ENCODE results near the gene ZBTB7A. TPM values are rescaled to one million over a fixed set of nuclear protein-coding genes. Genes with fewer than 3 reads are reported as not detected.

Gene ZBTB7A
- total RNA-seq, 6 experiments from 2014 or later: 19.0 to 38.5 (median 27.7) TPM

DNA sequence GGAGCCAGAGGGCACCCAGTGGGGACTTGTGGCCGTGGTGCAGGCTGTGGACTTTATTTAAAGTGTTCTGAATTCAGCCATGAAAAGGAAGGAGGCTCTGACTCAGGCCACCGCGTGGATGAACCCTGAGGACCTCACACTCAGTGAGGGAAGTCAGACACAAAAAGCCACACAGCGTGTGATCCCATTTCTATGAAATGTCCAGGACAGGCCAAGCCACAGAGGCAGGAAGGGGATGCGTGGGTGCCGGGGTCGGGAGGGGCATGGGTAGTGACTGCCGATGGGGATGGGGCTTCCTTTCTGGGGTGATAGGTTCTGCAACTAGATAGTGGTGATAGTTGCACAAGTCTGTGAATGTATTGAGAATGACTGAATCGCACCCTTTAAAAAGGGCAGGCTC is 8.7 kb upstream of the ZBTB7A start:
- Histone ChIP-seq H3K4me3 (no peak overlapping the region), H3K4me1 (peaks cover 0 to 14% (median 8%) of the 10 kb centered on the region in 4 donors), H3K9me3 (no peaks in the 10 kb centered on the region), H3K36me3 (no peaks in the 10 kb centered on the region), H3K27me3 (no peaks in the 10 kb centered on the region), H3K27ac (peak overlapping the region in 1 of 3 donors; percentile 33)
- DNase-seq (no peak), ATAC-seq (peak in 2 of 4 donors; percentile 49 to 53)
- TF ChIP-seq, protein P1, sequence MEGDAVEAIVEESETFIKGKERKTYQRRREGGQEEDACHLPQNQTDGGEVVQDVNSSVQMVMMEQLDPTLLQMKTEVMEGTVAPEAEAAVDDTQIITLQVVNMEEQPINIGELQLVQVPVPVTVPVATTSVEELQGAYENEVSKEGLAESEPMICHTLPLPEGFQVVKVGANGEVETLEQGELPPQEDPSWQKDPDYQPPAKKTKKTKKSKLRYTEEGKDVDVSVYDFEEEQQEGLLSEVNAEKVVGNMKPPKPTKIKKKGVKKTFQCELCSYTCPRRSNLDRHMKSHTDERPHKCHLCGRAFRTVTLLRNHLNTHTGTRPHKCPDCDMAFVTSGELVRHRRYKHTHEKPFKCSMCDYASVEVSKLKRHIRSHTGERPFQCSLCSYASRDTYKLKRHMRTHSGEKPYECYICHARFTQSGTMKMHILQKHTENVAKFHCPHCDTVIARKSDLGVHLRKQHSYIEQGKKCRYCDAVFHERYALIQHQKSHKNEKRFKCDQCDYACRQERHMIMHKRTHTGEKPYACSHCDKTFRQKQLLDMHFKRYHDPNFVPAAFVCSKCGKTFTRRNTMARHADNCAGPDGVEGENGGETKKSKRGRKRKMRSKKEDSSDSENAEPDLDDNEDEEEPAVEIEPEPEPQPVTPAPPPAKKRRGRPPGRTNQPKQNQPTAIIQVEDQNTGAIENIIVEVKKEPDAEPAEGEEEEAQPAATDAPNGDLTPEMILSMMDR (IDR thresholded peaks at IDR 0.05): no peak
- TF ChIP-seq POLR2A (IDR thresholded peaks at IDR 0.05): no peak
- 37% methylated on average over 6 of the region's 9 CpGs for WGBS (ENCODE audit: insufficient coverage, low coverage, low lambda C conversion rate, missing lambda C conversion rate)
- intact Hi-C loops (cut with DNase I): no loop called here

DNA sequence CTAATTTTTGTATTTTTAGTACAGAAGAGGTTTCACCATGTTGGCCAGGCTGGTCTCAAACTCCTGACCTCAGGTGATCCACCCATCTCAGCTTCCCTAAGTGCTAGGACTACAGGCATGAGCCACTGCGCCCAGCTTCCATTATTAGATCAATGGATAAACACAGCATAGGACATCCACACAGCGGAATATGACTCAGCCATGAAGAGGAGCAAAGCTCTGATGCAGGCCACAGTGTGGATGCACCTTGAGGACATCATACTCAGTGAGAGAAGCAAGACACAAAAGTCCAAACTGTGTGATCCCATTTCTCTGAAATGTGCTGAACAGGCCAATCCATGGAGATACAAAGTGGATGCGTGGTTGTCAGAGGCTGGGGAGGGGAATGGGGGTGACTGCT is 4.9 kb upstream of the ZBTB7A start:
- intact Hi-C loops (cut with DNase I): no loop called here
- Histone ChIP-seq H3K36me3 (no peaks in the 10 kb centered on the region), H3K4me3 (no peak overlapping the region), H3K9me3 (no peaks in the 10 kb centered on the region), H3K27ac (no peak overlapping the region), H3K27me3 (no peaks in the 10 kb centered on the region), H3K4me1 (peaks cover 0 to 6% (median 1%) of the 10 kb centered on the region in 4 donors)
- TF ChIP-seq, protein P1 (IDR thresholded peaks at IDR 0.05): no peak
- TF ChIP-seq POLR2A (IDR thresholded peaks at IDR 0.05): no peak
- DNase-seq (no peak), ATAC-seq (no peak)
- WGBS (ENCODE audit: insufficient coverage, low coverage, low lambda C conversion rate, missing lambda C conversion rate): 96% methylated on average over 3 of the region's 3 CpGs

DNA sequence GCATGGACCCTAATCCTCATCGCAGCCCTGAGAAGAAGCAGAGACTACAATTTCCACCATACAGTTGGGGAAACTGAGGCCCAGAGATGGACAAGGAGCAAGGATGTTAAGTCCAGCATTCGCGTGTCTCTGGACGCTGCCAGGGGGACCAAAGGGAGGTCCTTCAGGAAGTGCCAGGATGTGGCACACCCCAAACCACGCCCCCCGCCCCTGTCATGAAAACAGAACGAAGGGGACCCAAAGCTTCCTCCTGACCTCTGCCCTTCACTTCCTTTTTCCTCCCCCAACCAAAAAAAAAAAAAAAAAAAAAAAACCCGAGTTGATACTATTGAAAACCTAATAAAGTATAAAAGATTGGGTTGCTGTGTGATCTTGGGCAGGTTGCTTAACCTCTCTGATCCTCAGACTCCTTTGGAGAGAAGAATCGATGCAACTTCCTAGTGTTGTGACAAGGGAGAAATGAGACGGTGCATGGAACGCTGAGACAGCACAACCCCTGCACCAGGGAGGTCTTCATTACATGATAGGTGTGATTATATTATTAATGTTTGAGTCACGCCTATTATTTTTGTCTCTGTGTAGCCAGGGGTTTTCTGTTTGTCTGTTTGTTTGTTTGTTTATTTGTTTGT is 2.7 kb upstream of the ZBTB7A start:
- WGBS (ENCODE audit: insufficient coverage, low coverage, low lambda C conversion rate, missing lambda C conversion rate): 53% methylated on average over 5 of the region's 12 CpGs
- no peak overlapping the region for H3K4me3 ChIP-seq
- ATAC-seq (no peak), DNase-seq (peak in 1 of 3 donors; percentile 56)
- TF ChIP-seq, protein P1 (IDR thresholded peaks at IDR 0.05): no peak
- TF ChIP-seq POLR2A (IDR thresholded peaks at IDR 0.05): no peak
- no peaks in the 10 kb centered on the region for H3K27me3 ChIP-seq
- H3K36me3 ChIP-seq: no peaks in the 10 kb centered on the region
- intact Hi-C loops (cut with DNase I): loop anchor here (10.0 kb wide), 2 partner anchors 55 to 65 kb away; partner anchors contain the start of gene PIAS4 (in 1 of the 2)
- H3K27ac ChIP-seq: no peak overlapping the region
- H3K4me1 ChIP-seq: peaks cover 0 to 6% (median 0%) of the 10 kb centered on the region in 4 donors
- no peaks in the 10 kb centered on the region for H3K9me3 ChIP-seq

DNA sequence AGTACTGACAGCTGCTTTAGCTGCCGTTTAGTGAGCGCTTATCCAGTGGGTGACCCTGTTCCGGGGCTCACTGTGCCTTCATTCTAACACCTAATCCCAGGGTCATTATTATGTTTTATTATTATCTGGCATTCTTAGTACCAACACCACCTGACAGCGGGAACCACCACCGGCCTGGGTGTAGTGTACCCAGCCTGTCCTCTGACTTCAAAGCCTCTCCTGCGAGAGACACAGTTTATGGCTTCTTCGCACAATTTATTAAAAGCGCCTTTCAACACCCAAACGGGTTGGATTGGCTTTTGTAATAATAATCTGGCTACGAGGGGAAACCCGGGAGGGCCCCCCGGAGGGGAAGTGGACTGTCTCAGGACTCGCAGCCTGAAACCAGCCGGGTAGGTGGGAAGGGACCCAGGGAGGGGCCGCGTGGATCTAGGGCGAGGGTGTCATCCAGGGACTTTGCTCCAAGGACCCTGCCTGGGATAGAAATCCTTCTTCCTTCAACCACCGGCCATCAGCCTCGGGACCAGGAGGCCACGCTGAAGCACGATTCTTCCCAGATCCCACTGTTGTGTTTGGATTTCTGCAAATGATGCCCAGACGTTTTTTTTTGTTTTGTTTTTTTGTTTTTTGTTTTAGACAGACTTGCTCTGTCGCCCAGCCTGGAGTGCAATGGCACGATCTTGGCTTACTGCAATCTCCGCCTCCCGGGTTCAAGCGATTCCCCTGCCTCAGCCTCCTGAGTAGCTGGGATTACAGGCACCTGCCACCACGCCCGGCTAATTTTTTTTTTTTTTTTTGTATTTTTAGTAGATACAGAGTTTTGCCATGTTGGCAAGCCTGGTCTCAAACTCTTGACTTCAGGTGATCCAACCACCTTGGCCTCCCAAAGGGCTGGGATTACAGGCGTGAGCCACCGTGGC is 1.6 kb upstream of the ZBTB7A start:
- Histone ChIP-seq H3K36me3 (no peaks in the 10 kb centered on the region), H3K4me1 (peaks cover 0 to 10% (median 3%) of the 10 kb centered on the region in 4 donors), H3K4me3 (peak overlapping the region; percentile 61 to 96 (median 70)), H3K27ac (peak overlapping the region; percentile 79 to 95 (median 94)), H3K27me3 (no peaks in the 10 kb centered on the region), H3K9me3 (no peaks in the 10 kb centered on the region)
- intact Hi-C loops (cut with DNase I): loop anchor here (10.0 kb wide), 2 partner anchors 54 to 64 kb away; partner anchors contain the start of gene PIAS4 (in 1 of the 2)
- DNase-seq (peak in 1 of 3 donors; percentile 36), ATAC-seq (no peak)
- no peak for TF ChIP-seq POLR2A (IDR thresholded peaks at IDR 0.05)
- TF ChIP-seq, protein P1 (IDR thresholded peaks at IDR 0.05): no peak
- WGBS (ENCODE audit: insufficient coverage, low coverage, low lambda C conversion rate, missing lambda C conversion rate): 21% methylated on average over 24 of the region's 31 CpGs

All from right lobe of liver (tissue), 6 donors.